GM23338 (cell line): ENCODE results near the gene TP53I3. TPM values are rescaled to one million over a fixed set of nuclear protein-coding genes. Genes with fewer than 3 reads are reported as not detected.

Experiments
- ATAC-seq: fragments of 200-7000 bp; cut with Tn5 transposase; 3 replicates; pipeline ENCODE4 v1.9.1; 2020
- DNase-seq: peaks from one replicate; pipeline ENCODE4 v3.0.0-alpha.2; 2015; ENCODE audit warnings: low spot score
- H2AFZ ChIP-seq: fragments of 200-600 bp; sonication (generic); 2 replicates; pipeline ENCODE4 v1.8.0; 2016; ENCODE audit warnings: antibody characterized with exemption, mild to moderate bottlenecking, moderate library complexity
- H3F3A ChIP-seq: fragments of 200-600 bp; sonication (generic); replicated peaks from 2 replicates; pipeline ENCODE4 v1.8.0; 2017; ENCODE audit warnings: antibody characterized with exemption, mixed run types, low read depth
- H3K27ac ChIP-seq: fragments of 200-600 bp; sonication (generic); 2 replicates; pipeline ENCODE4 v1.6.1; 2016; ENCODE audit warnings: low read depth
- H3K27me3 ChIP-seq: fragments of 200-600 bp; sonication (generic); 2 replicates; pipeline ENCODE4 v1.8.0; 2016; ENCODE audit warnings: mild to moderate bottlenecking, mixed run types, moderate library complexity; ENCODE audit not compliant: insufficient read depth
- H3K36me3 ChIP-seq: fragments of 200-600 bp; sonication (generic); 2 replicates; pipeline ENCODE4 v1.8.0; 2016; ENCODE audit warnings: mild to moderate bottlenecking; ENCODE audit not compliant: insufficient read depth
- H3K4me1 ChIP-seq: fragments of 200-600 bp; sonication (generic); 2 replicates; pipeline ENCODE4 v1.8.0; 2016; ENCODE audit warnings: mild to moderate bottlenecking, moderate library complexity; ENCODE audit not compliant: insufficient read depth
- H3K4me2 ChIP-seq: fragments of 200-600 bp; sonication (generic); 2 replicates; pipeline ENCODE4 v1.7.1; 2017; ENCODE audit warnings: mixed run types
- H3K4me3 ChIP-seq: fragments of 200-600 bp; sonication (generic); 2 replicates; pipeline ENCODE4 v1.6.1; 2016; ENCODE audit warnings: mixed run types
- H3K79me2 ChIP-seq: fragments of 200-600 bp; sonication (generic); replicated peaks from 2 replicates; pipeline ENCODE4 v1.8.0; 2017; ENCODE audit warnings: mild to moderate bottlenecking; ENCODE audit not compliant: insufficient read depth
- H3K9me2 ChIP-seq: fragments of 200-600 bp; sonication (generic); 2 replicates; pipeline ENCODE4 v1.8.0; 2017; ENCODE audit not compliant: insufficient read depth
- H4K20me1 ChIP-seq: fragments of 200-600 bp; sonication (generic); replicated peaks from 2 replicates; pipeline ENCODE4 v1.8.0; 2017; ENCODE audit warnings: mild to moderate bottlenecking; ENCODE audit not compliant: insufficient read depth
- H3K27ac Mint-ChIP-seq: 2 replicates; pipeline ENCODE4 v1.8.0; 2020; ENCODE audit warnings: inconsistent platforms, mild to moderate bottlenecking, moderate library complexity, mixed read lengths
- H3K27me3 Mint-ChIP-seq: 3 replicates; pipeline ENCODE4 v1.8.0; 2022; ENCODE audit warnings: low read depth, mild to moderate bottlenecking, moderate library complexity, mixed read lengths, inconsistent platforms; ENCODE audit not compliant: insufficient read depth, poor library complexity
- H3K36me3 Mint-ChIP-seq: 3 replicates; pipeline ENCODE4 v1.8.0; 2021; ENCODE audit warnings: low read depth, mild to moderate bottlenecking, inconsistent platforms, moderate library complexity, mixed read lengths
- H3K4me1 Mint-ChIP-seq: 3 replicates; pipeline ENCODE4 v1.8.0; 2020; ENCODE audit warnings: mild to moderate bottlenecking, inconsistent platforms, mixed read lengths
- H3K4me3 Mint-ChIP-seq: 3 replicates; pipeline ENCODE4 v1.8.0; 2021; ENCODE audit warnings: moderate library complexity, mild to moderate bottlenecking, inconsistent platforms, mixed read lengths
- H3K9me3 Mint-ChIP-seq: 3 replicates; pipeline ENCODE4 v1.8.0; 2020; ENCODE audit warnings: moderate library complexity, mild to moderate bottlenecking, inconsistent platforms, mixed read lengths
- CREB1 ChIP-seq: fragments of 250-450 bp; sonication (Bioruptor Pico); IDR thresholded peaks from 2 replicates; pipeline ENCODE4 v1.5.0; 2020; ENCODE audit warnings: low read depth, mild to moderate bottlenecking, moderate library complexity
- CTCF ChIP-seq, 2 experiments: fragments of 200-600 bp in 1 of 2; sonication (generic) in 1 of 2; conservative IDR thresholded peaks; 2 replicates each; pipeline versions ENCODE4 v1.5.1 to v1.6.1; 2016 to 2017; ENCODE audit warnings: antibody characterized with exemption in 2 of 2, low read depth in 2 of 2, mild to moderate bottlenecking in 2 of 2, moderate library complexity in 1 of 2
- ETS1 ChIP-seq: IDR thresholded peaks from 2 replicates; pipeline ENCODE4 v1.6.1; 2016; ENCODE audit warnings: antibody characterized with exemption
- EZH2 ChIP-seq: fragments of 200-600 bp; sonication (generic); IDR thresholded peaks from one replicate; pipeline ENCODE4 v1.8.0; 2017; ENCODE audit warnings: antibody characterized with exemption, mild to moderate bottlenecking, low read depth; ENCODE audit not compliant: unreplicated experiment
- JUNB ChIP-seq: IDR thresholded peaks from one replicate; pipeline ENCODE4 v1.6.1; 2016; ENCODE audit warnings: antibody characterized with exemption; ENCODE audit not compliant: unreplicated experiment
- NANOG ChIP-seq: IDR thresholded peaks from 2 replicates; pipeline ENCODE4 v1.6.1; 2016; ENCODE audit warnings: antibody characterized with exemption, borderline replicate concordance
- REST ChIP-seq: IDR thresholded peaks from one replicate; pipeline ENCODE4 v1.6.1; 2018; ENCODE audit warnings: antibody characterized with exemption; ENCODE audit not compliant: unreplicated experiment
- STAT1 ChIP-seq: IDR thresholded peaks from one replicate; pipeline ENCODE4 v1.6.1; 2016; ENCODE audit warnings: antibody characterized with exemption; ENCODE audit not compliant: unreplicated experiment
- ZNF114 ChIP-seq: fragments of 250-450 bp; sonication (Bioruptor Pico); IDR thresholded peaks from 2 replicates; pipeline ENCODE4 v1.5.0; 2020; ENCODE audit warnings: mild to moderate bottlenecking, moderate library complexity
- ZNF331 ChIP-seq: fragments of 250-450 bp; sonication (Bioruptor Pico); IDR thresholded peaks from 2 replicates; pipeline ENCODE4 v1.5.0; 2020; ENCODE audit warnings: low read depth, mild to moderate bottlenecking, moderate library complexity
- polyA plus RNA-seq: library from polyadenylated mRNA; unstranded; fragments of >200 nt; fragmentation: Nextera tagmentation; extraction: Ambion mirVana; gene quantifications from 2 replicates; pipeline ENCODE4 v1.2.1, GENCODE V29; 2016
- total RNA-seq: library from RNA; depleted of rRNA; stranded (reverse); fragments of >200 nt; shearing (Covaris generic); gene quantifications from 2 replicates; pipeline ENCODE4 v1.2.3, GENCODE V29; 2014

The TP53I3 gene
- total and polyA plus RNA-seq, 2 experiments from 2014 or later, result 27.8 to 36.5 TPM

GRCh38 chr2:24106786-24107185, 22.2 kb upstream of the TP53I3 start:
- H3K4me3 ChIP-seq, result no peak overlapping the region
- no peaks in the 10 kb centered on the region; the same call in 1 of the 3 replicates for H3K9me3 Mint-ChIP-seq
- no peaks in the 10 kb centered on the region for H3K9me2 ChIP-seq
- ATAC-seq (no peak), DNase-seq (no peak)
- peaks cover 2% of the 10 kb centered on the region for H3K27me3 Mint-ChIP-seq
- no peak overlapping the region for H3K4me2 ChIP-seq
- no peaks in the 10 kb centered on the region for H4K20me1 ChIP-seq
- TF ChIP-seq ZNF114 (CRISPR knock-in tag), result no peak
- H3K4me1 Mint-ChIP-seq, result no peaks in the 10 kb centered on the region; the same call in 2 of the 3 replicates
- H3F3A ChIP-seq, result no peaks in the 10 kb centered on the region
- H3K36me3 Mint-ChIP-seq, result no peaks in the 10 kb centered on the region
- no peak overlapping the region for H3K4me3 Mint-ChIP-seq
- no peak overlapping the region for H3K27ac Mint-ChIP-seq
- H3K36me3 ChIP-seq, result no peaks in the 10 kb centered on the region
- no peak overlapping the region for H3K27ac ChIP-seq
- H3K79me2 ChIP-seq, result no peaks in the 10 kb centered on the region
- no peaks in the 10 kb centered on the region for H3K4me1 ChIP-seq
- no peak overlapping the region for H2AFZ ChIP-seq
- no peaks in the 10 kb centered on the region for H3K27me3 ChIP-seq

- H2AFZ ChIP-seq, result no peak overlapping the region
- Mint-ChIP-seq H3K36me3 (no peaks in the 10 kb centered on the region), H3K27me3 (peaks cover 2% of the 10 kb centered on the region), H3K27ac (no peak overlapping the region), H3K4me3 (no peak overlapping the region), H3K9me3 (no peaks in the 10 kb centered on the region; the same call in 1 of the 3 replicates), H3K4me1 (no peaks in the 10 kb centered on the region; the same call in 2 of the 3 replicates)
- no peaks in the 10 kb centered on the region for H3K4me1 ChIP-seq
- H3K36me3 ChIP-seq, result no peaks in the 10 kb centered on the region
- H3K27me3 ChIP-seq, result no peaks in the 10 kb centered on the region
- H3K4me3 ChIP-seq, result no peak overlapping the region
- no peak for DNase-seq
- no peak overlapping the region for H3K27ac ChIP-seq
- no peaks in the 10 kb centered on the region for H3F3A ChIP-seq
- H3K4me2 ChIP-seq, result no peak overlapping the region
- no peaks in the 10 kb centered on the region for H4K20me1 ChIP-seq
- no peaks in the 10 kb centered on the region for H3K79me2 ChIP-seq
- no peaks in the 10 kb centered on the region for H3K9me2 ChIP-seq
- ATAC-seq, result no peak
- TF ChIP-seq CTCF (conservative IDR thresholded peaks at IDR 0.05; ENCODE audit: low read depth in 2 of 2), result no peak
- no peak for TF ChIP-seq REST
- TF ChIP-seq ZNF331 (CRISPR knock-in tag), result no peak
- no peak for TF ChIP-seq ZNF114 (CRISPR knock-in tag)
- TF ChIP-seq STAT1, result no peak
- TF ChIP-seq ETS1, result no peak
- TF ChIP-seq EZH2, result no peak
- TF ChIP-seq JUNB, result no peak
- TF ChIP-seq CREB1 (CRISPR knock-in tag), result no peak
- no peak for TF ChIP-seq NANOG
Observed at GRCh38 chr2:24105816-24106215, 21.2 kb upstream of the TP53I3 start.
